Measurements from ENCODE around the gene GRK5. TPM values are rescaled to one million over a fixed set of nuclear protein-coding genes. Genes with fewer than 3 reads are reported as not detected.

GRK5 gene
- total RNA-seq, 1 donor from 2014 or later = 4.3 TPM

DNA sequence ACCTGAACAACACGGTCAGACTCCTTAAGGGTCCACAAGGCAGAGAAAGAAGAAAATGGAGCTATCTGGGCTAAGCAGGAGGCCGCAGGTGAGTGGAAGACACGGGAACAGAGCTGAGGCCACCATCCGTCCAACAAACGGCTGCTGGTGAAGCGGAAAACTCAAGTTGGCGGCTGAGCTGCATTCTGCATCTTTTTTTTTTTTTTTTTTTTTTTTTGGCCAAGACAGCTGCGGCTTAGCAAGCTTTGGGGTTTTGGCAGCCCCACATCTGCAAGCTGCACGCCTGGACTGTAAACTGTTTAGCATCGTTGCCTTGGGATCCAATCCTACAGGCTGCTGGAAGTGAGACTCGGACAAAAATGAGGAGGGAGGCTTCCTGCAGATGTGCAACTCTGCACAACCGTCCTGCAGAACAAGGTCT lies 297.8 kb downstream of the GRK5 start:
- DNase-seq (ENCODE audit: low spot score) = peak; percentile 30
- H2AFZ ChIP-seq (replicated peaks) = no peak overlapping the region
- no peaks in the 10 kb centered on the region for H3F3A ChIP-seq (ENCODE audit: low read depth)
- H3K4me3 Mint-ChIP-seq = peak overlapping the region; percentile 60
- H3K27ac Mint-ChIP-seq = peak overlapping the region; percentile 51
- H3K36me3 Mint-ChIP-seq = no peaks in the 10 kb centered on the region
- H3K4me1 ChIP-seq = no peaks in the 10 kb centered on the region
- H3K9me3 Mint-ChIP-seq = no peaks in the 10 kb centered on the region
- H3K4me1 Mint-ChIP-seq = peaks cover 26% of the 10 kb centered on the region
- H3K4me3 ChIP-seq = no peak overlapping the region
- H3K36me3 ChIP-seq = no peaks in the 10 kb centered on the region
- no peaks in the 10 kb centered on the region for H3K27me3 ChIP-seq
- H3K27ac ChIP-seq = no peak overlapping the region
- H3K27me3 Mint-ChIP-seq (ENCODE audit: insufficient read depth, low read depth) = peaks cover 7% of the 10 kb centered on the region
- no peaks in the 10 kb centered on the region for H3K9me3 ChIP-seq (ENCODE audit: low read depth)
- H3K4me2 ChIP-seq = no peak overlapping the region
- TF ChIP-seq EZH2phosphoT487 (IDR thresholded peaks at IDR 0.05) (no peak), EZH2 (IDR thresholded peaks at IDR 0.05) (no peak)
- TF ChIP-seq, protein P1, sequence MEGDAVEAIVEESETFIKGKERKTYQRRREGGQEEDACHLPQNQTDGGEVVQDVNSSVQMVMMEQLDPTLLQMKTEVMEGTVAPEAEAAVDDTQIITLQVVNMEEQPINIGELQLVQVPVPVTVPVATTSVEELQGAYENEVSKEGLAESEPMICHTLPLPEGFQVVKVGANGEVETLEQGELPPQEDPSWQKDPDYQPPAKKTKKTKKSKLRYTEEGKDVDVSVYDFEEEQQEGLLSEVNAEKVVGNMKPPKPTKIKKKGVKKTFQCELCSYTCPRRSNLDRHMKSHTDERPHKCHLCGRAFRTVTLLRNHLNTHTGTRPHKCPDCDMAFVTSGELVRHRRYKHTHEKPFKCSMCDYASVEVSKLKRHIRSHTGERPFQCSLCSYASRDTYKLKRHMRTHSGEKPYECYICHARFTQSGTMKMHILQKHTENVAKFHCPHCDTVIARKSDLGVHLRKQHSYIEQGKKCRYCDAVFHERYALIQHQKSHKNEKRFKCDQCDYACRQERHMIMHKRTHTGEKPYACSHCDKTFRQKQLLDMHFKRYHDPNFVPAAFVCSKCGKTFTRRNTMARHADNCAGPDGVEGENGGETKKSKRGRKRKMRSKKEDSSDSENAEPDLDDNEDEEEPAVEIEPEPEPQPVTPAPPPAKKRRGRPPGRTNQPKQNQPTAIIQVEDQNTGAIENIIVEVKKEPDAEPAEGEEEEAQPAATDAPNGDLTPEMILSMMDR (IDR thresholded peaks at IDR 0.05) = no peak
- no peak overlapping the region for H3K9ac ChIP-seq
- no peaks in the 10 kb centered on the region for H3K79me2 ChIP-seq (ENCODE audit: low read depth)
- H4K20me1 ChIP-seq (ENCODE audit: low read depth) = no peaks in the 10 kb centered on the region

Small RNAs within 50 kb of the gene (microRNA-seq; reads per million reads assigned to microRNA genes)
- gene MIR4681 = not detected

Small RNAs within 50 kb of the gene (small RNA-seq; reads per million reads assigned to genes)
- gene MIR4681 = not detected
- not detected for gene RN7SL749P

Other genes starting within 250 kb of the GRK5 start
- gene NANOS1, start 177.9 kb upstream of the GRK5 start, total RNA-seq (ENCODE audit: low replicate concordance) = 10.2 and 12.4 TPM in 2 replicates
- 133 and 134 TPM in 2 replicates for gene EIF3A, start 126.8 kb upstream of the GRK5 start, total RNA-seq (ENCODE audit: low replicate concordance)
- gene DENND10, start 103.5 kb upstream of the GRK5 start, total RNA-seq (ENCODE audit: low replicate concordance) = 93.0 and 112 TPM in 2 replicates
- 13.2 and 16.7 TPM in 2 replicates for gene SFXN4, start 41.9 kb upstream of the GRK5 start, total RNA-seq (ENCODE audit: low replicate concordance)
- gene PRDX3, start 28.8 kb upstream of the GRK5 start, total RNA-seq (ENCODE audit: low replicate concordance) = 338 and 405 TPM in 2 replicates